H1 (cell line): Measurements from ENCODE around the gene ADARB2. TPM values are rescaled to one million over a fixed set of nuclear protein-coding genes. Genes with fewer than 3 reads are reported as not detected.

Experiments
- CTCF ChIA-PET: fragments of 300-600 bp; sonication (Branson Sonifier 250); formaldehyde crosslinking; loops from one replicate; lab custom pipeline; 2021; ENCODE audit not compliant: partially characterized antibody; lab: Charles Lee
- POLR2A ChIA-PET: fragments of 300-600 bp; sonication (Branson Sonifier 250); formaldehyde crosslinking; loops from one replicate; lab custom pipeline; 2021; ENCODE audit warnings: inconsistent platforms; ENCODE audit not compliant: partially characterized antibody; lab: Charles Lee
- DNase-seq, 2 experiments: peaks; one replicate each; pipeline versions ENCODE4 v3.0.0 to v3.0.0-alpha.2; 2010 to 2022; ENCODE audit warnings: low spot score in 2 of 2, low read depth in 1 of 2, mixed read lengths in 1 of 2
- FAIRE-seq: peaks from 2 replicates; lab custom pipeline; 2011; peaks lifted over from hg19 to GRCh38; lab: Jason Lieb, UNC
- H2AFZ ChIP-seq: 2 replicates; pipeline ENCODE4 v1.8.1; 2012; ENCODE audit warnings: low read length, inconsistent platforms
- H2AK5ac ChIP-seq: 2 replicates; pipeline ENCODE4 v1.6.1; 2013; ENCODE audit warnings: low read depth, low read length
- H2BK120ac ChIP-seq: replicated peaks from 2 replicates; pipeline ENCODE3; 2013; ENCODE audit warnings: low read depth, low read length, inconsistent platforms
- H2BK12ac ChIP-seq: 2 replicates; pipeline ENCODE4 v1.6.1; 2013; ENCODE audit warnings: low read depth, low read length
- H2BK15ac ChIP-seq: 2 replicates; pipeline ENCODE4 v1.6.1; 2013; ENCODE audit warnings: low read length
- H2BK20ac ChIP-seq: 2 replicates; pipeline ENCODE4 v1.6.1; 2013; ENCODE audit warnings: low read length
- H2BK5ac ChIP-seq: 2 replicates; pipeline ENCODE4 v1.6.1; 2013; ENCODE audit warnings: low read depth, low read length
- H3K14ac ChIP-seq: 2 replicates; pipeline ENCODE4 v1.6.1; 2013; ENCODE audit warnings: inconsistent platforms; ENCODE audit not compliant: insufficient read length
- H3K18ac ChIP-seq: 2 replicates; pipeline ENCODE4 v1.6.1; 2013; ENCODE audit warnings: low read length; ENCODE audit errors: extremely low read depth
- H3K23ac ChIP-seq: 2 replicates; pipeline ENCODE4 v1.6.1; 2013; ENCODE audit warnings: inconsistent platforms; ENCODE audit not compliant: insufficient read length
- H3K23me2 ChIP-seq: 2 replicates; pipeline ENCODE4 v1.6.1; 2013; ENCODE audit warnings: low read depth, low read length
- H3K27ac ChIP-seq: 2 replicates; pipeline ENCODE4 v1.6.1; 2011; ENCODE audit warnings: low read depth, low read length, inconsistent platforms
- H3K27me3 ChIP-seq, 4 experiments: replicated peaks in 1 of 4; 1 replicate in 1 of 4; 2 replicates in 3 of 4; pipeline versions ENCODE4 v1.6.1 to v1.8.1; 2011 to 2013; ENCODE audit warnings: low read length in 3 of 4, mild to moderate bottlenecking in 3 of 4, inconsistent platforms in 2 of 4, mixed read lengths in 2 of 4, moderate library complexity in 1 of 4; ENCODE audit not compliant: control insufficient read depth in 3 of 4, insufficient read depth in 3 of 4; ENCODE audit errors: extremely low read depth in 1 of 4
- H3K36me3 ChIP-seq, 4 experiments: 2 replicates each; pipeline versions ENCODE4 v1.6.1 to v1.8.1; 2011 to 2013; ENCODE audit warnings: mild to moderate bottlenecking in 4 of 4, low read length in 3 of 4, moderate library complexity in 2 of 4, control low read depth in 1 of 4, inconsistent platforms in 1 of 4; ENCODE audit not compliant: insufficient read depth in 4 of 4, control insufficient read depth in 2 of 4
- H3K4ac ChIP-seq: replicated peaks from 2 replicates; pipeline ENCODE3; 2013; ENCODE audit warnings: low read length, low read depth, mixed read lengths, inconsistent platforms; ENCODE audit not compliant: insufficient read length
- H3K4me1 ChIP-seq, 4 experiments: replicated peaks in 1 of 4; 1 replicate in 1 of 4; 2 replicates in 3 of 4; pipeline versions ENCODE4 v1.6.1 to v1.8.1; 2011 to 2013; ENCODE audit warnings: low read length in 3 of 4, inconsistent platforms in 2 of 4, mixed read lengths in 1 of 4; ENCODE audit not compliant: insufficient read depth in 4 of 4, control insufficient read depth in 3 of 4
- H3K4me2 ChIP-seq, 2 experiments: 2 replicates each; pipeline versions ENCODE4 v1.6.1 to v1.8.1; 2011 to 2013; ENCODE audit warnings: low read depth in 2 of 2, low read length in 2 of 2, control low read depth in 1 of 2, inconsistent platforms in 1 of 2, mild to moderate bottlenecking in 1 of 2; ENCODE audit not compliant: insufficient read depth in 1 of 2
- H3K4me3 ChIP-seq, 4 experiments: fragments of 200-600, 300-600 bp in 1 of 4; sonication (generic), shearing (Covaris generic), sonication (Bioruptor Twin) in 1 of 4; 2 replicates each; pipeline versions ENCODE4 v1.5.1 to v1.8.1; 2011 to 2016; ENCODE audit warnings: low read length in 4 of 4, low read depth in 3 of 4, control low read depth in 2 of 4, inconsistent platforms in 2 of 4, mild to moderate bottlenecking in 2 of 4, mixed read lengths in 1 of 4, moderate library complexity in 1 of 4; ENCODE audit not compliant: insufficient read depth in 2 of 4; ENCODE audit errors: extremely low read depth in 1 of 4
- H3K56ac ChIP-seq: replicated peaks from 2 replicates; pipeline ENCODE3; 2013; ENCODE audit warnings: low read depth, mild to moderate bottlenecking, mixed read lengths, low read length, inconsistent platforms; ENCODE audit not compliant: insufficient read length
- H3K79me1 ChIP-seq: 2 replicates; pipeline ENCODE4 v1.6.1; 2013; ENCODE audit warnings: low read depth, low read length, control low read depth
- H3K79me2 ChIP-seq, 2 experiments: 2 replicates each; pipeline versions ENCODE4 v1.6.1 to v1.8.1; 2012 to 2013; ENCODE audit warnings: low read length in 2 of 2, mild to moderate bottlenecking in 2 of 2, inconsistent platforms in 1 of 2; ENCODE audit not compliant: insufficient read depth in 2 of 2, control insufficient read depth in 1 of 2
- H3K9ac ChIP-seq, 4 experiments: replicated peaks in 1 of 4; 1 replicate in 1 of 4; 2 replicates in 3 of 4; pipeline versions ENCODE4 v1.6.1 to v1.8.1; 2011 to 2013; ENCODE audit warnings: low read depth in 3 of 4, low read length in 3 of 4, control low read depth in 2 of 4, mild to moderate bottlenecking in 2 of 4, moderate library complexity in 2 of 4, inconsistent platforms in 1 of 4; ENCODE audit errors: extremely low read depth in 1 of 4
- H3K9me3 ChIP-seq, 2 experiments: 2 replicates each; pipeline versions ENCODE4 v1.6.1 to v1.8.1; 2012 to 2013; ENCODE audit warnings: mild to moderate bottlenecking in 2 of 2, moderate library complexity in 2 of 2, control low read depth in 1 of 2, inconsistent platforms in 1 of 2, low read depth in 1 of 2, low read length in 1 of 2, mixed read lengths in 1 of 2; ENCODE audit not compliant: insufficient read depth in 2 of 2
- H4K20me1 ChIP-seq, 2 experiments: replicated peaks in 1 of 2; 2 replicates each; pipeline versions ENCODE3 to v1.8.1; 2011 to 2013; ENCODE audit warnings: inconsistent platforms in 2 of 2, low read length in 2 of 2, mild to moderate bottlenecking in 1 of 2; ENCODE audit not compliant: insufficient read depth in 2 of 2, control insufficient read depth in 1 of 2
- H4K5ac ChIP-seq: 2 replicates; pipeline ENCODE4 v1.6.1; 2013; ENCODE audit warnings: low read length, low read depth, mixed read lengths, inconsistent platforms; ENCODE audit not compliant: insufficient read length
- H4K8ac ChIP-seq: 2 replicates; pipeline ENCODE4 v1.8.0; 2013; ENCODE audit warnings: mild to moderate bottlenecking, moderate library complexity, low read length, inconsistent platforms; ENCODE audit not compliant: insufficient read depth; ENCODE audit errors: extremely low read depth
- H4K91ac ChIP-seq: replicated peaks from 2 replicates; pipeline ENCODE3; 2013; ENCODE audit warnings: low read length, mixed read lengths, inconsistent platforms; ENCODE audit not compliant: insufficient read length
- ASH2L ChIP-seq: fragments of 200-600, 300-600 bp; sonication (generic); IDR thresholded peaks from one replicate; pipeline ENCODE4 v1.7.1; 2017; ENCODE audit warnings: low read length
- BACH1 ChIP-seq: IDR thresholded peaks from 2 replicates; pipeline ENCODE4 v1.6.1; 2012; ENCODE audit warnings: low read length, improper control_type of control experiment
- BCL11A ChIP-seq, 2 experiments: IDR thresholded peaks; one replicate each; pipeline ENCODE4 v1.6.1; 2011; ENCODE audit warnings: low read depth in 2 of 2, low read length in 2 of 2, mild to moderate bottlenecking in 2 of 2
- CBX8 ChIP-seq: fragments of 300-800, 300-1000 bp; sonication (generic); IDR thresholded peaks from 2 replicates; pipeline ENCODE4 v1.7.1; 2016; ENCODE audit warnings: low read depth, low read length, borderline replicate concordance
- CTBP2 ChIP-seq: IDR thresholded peaks from 2 replicates; pipeline ENCODE4 v1.7.0; 2011; ENCODE audit warnings: borderline replicate concordance, mild to moderate bottlenecking, moderate library complexity, mixed read lengths, low read length; ENCODE audit not compliant: insufficient read depth, insufficient read length
- NRF1 ChIP-seq: IDR thresholded peaks from 2 replicates; pipeline ENCODE4 v1.6.1; 2011; ENCODE audit warnings: mild to moderate bottlenecking, low read depth, low read length, improper control_type of control experiment
- SAP30 ChIP-seq: fragments of 300-600 bp; sonication (generic); IDR thresholded peaks from 2 replicates; pipeline ENCODE4 v1.7.1; 2012; ENCODE audit warnings: low read length, moderate library complexity, mild to moderate bottlenecking, inconsistent platforms; ENCODE audit not compliant: insufficient read depth, insufficient replicate concordance
- SP1 ChIP-seq: IDR thresholded peaks from 2 replicates; pipeline ENCODE4 v1.6.1; 2011; ENCODE audit warnings: low read depth, low read length
- TEAD4 ChIP-seq: IDR thresholded peaks from 2 replicates; pipeline ENCODE4 v1.6.1; 2012; ENCODE audit warnings: low read depth, low read length, inconsistent platforms, mixed read lengths
- YY1 ChIP-seq: IDR thresholded peaks from 2 replicates; pipeline ENCODE4 v1.6.1; 2011; ENCODE audit warnings: low read depth, mild to moderate bottlenecking, low read length
- WGBS, 2 experiments: shearing (Covaris generic) in 1 of 2; methylation state at CpG; one replicate each; pipeline versions ENCODE4 v1.1.6 to v1.1.7; 2013 to 2015; ENCODE audit warnings: low lambda C conversion rate in 2 of 2, mixed read lengths in 2 of 2, inconsistent platforms in 1 of 2, low coverage in 1 of 2, missing lambda C conversion rate in 1 of 2; ENCODE audit not compliant: insufficient replicate concordance in 2 of 2, insufficient coverage in 1 of 2, insufficient read length in 1 of 2; ENCODE audit errors: extremely low coverage in 1 of 2, missing lambda C conversion rate in 1 of 2; 5-methylcytosine and 5-hydroxymethylcytosine counted together
- polyA plus RNA-seq, 7 experiments: library from polyadenylated mRNA; depleted of rRNA in 3 of 7; stranded (reverse) in 5 of 7; unstranded in 2 of 7; fragments of >200 nt in 5 of 7; fragments of 200-250 nt in 2 of 7; gene quantifications; 1 replicate in 5 of 7; 2 replicates in 1 of 7; 4 replicates in 1 of 7; pipeline versions ENCODE4 v1.2.1 to v1.2.3, GENCODE V29; 2011 to 2013; ENCODE audit warnings: missing spikeins in 2 of 7, mixed read lengths in 2 of 7
- total RNA-seq: library from RNA; stranded (reverse); fragmentation: NEBNext Ultra II Directional; extraction: Animal tissue kit (Norgen Biotek cat#: 25700); gene quantifications from 2 replicates; pipeline ENCODE4 v1.2.1, GENCODE V29; 2021
- TF ChIP-seq, protein P1 (sequence below): IDR thresholded peaks from 2 replicates; pipeline ENCODE4 v1.6.1; 2011; ENCODE audit warnings: low read depth, mild to moderate bottlenecking, low read length; ENCODE audit not compliant: insufficient read depth

The ADARB2 gene
- total and polyA plus RNA-seq, 2 of the 8 experiments (the other 6 are each of a cell fraction or from before 2014, with no cell fraction given) = 2.2 to 2.8 TPM

GRCh38 chr10:1502451-1502850, 234.9 kb downstream of the ADARB2 start:
- no peaks in the 10 kb centered on the region for H3K27me3 ChIP-seq
- H2BK15ac ChIP-seq = no peak overlapping the region
- H3K79me2 ChIP-seq = no peaks in the 10 kb centered on the region
- no peak overlapping the region for H3K18ac ChIP-seq
- peaks cover 0 to 6% (median 0%) of the 10 kb centered on the region in 4 experiments; a peak in 2 of 7 replicates for H3K4me1 ChIP-seq
- FAIRE-seq (no peak), DNase-seq (no peak)
- H3K4ac ChIP-seq = no peak overlapping the region
- H3K4me3 ChIP-seq = no peak overlapping the region
- no peak overlapping the region for H2BK12ac ChIP-seq
- ChIA-PET POLR2A (no interaction called here), CTCF (interaction anchor here (0.6 to 1.9 kb wide), 3 partner anchors 20 to 134 kb away, joined by 3 to 4 read pairs (median 4); no protein-coding TSS in a partner anchor)
- H4K8ac ChIP-seq = no peak overlapping the region
- no peak overlapping the region for H3K23ac ChIP-seq
- no peak overlapping the region for H2BK20ac ChIP-seq
- no peak overlapping the region for H3K27ac ChIP-seq
- H3K23me2 ChIP-seq = peaks cover 6% of the 10 kb centered on the region; the same call in 1 of the 2 replicates
- no peak overlapping the region for H3K4me2 ChIP-seq
- no peak overlapping the region for H2BK5ac ChIP-seq
- no peak overlapping the region for H3K14ac ChIP-seq
- no peak overlapping the region for H2AFZ ChIP-seq
- no peaks in the 10 kb centered on the region for H3K36me3 ChIP-seq
- H4K91ac ChIP-seq = no peak overlapping the region
- TF ChIP-seq BACH1 (no peak), SP1 (no peak), NRF1 (no peak), TEAD4 (no peak), BCL11A (IDR thresholded peaks at IDR 0.05; ENCODE audit: low read depth in 2 of 2, low read length in 2 of 2) (no peak), YY1 (no peak), ASH2L (no peak), SAP30 (no peak), CTBP2 (no peak), CBX8 (no peak)
- TF ChIP-seq, protein P1, sequence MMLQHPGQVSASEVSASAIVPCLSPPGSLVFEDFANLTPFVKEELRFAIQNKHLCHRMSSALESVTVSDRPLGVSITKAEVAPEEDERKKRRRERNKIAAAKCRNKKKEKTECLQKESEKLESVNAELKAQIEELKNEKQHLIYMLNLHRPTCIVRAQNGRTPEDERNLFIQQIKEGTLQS = no peak
- no peak overlapping the region for H3K56ac ChIP-seq
- H3K9me3 ChIP-seq = peaks cover 0 to 3% of the 10 kb centered on the region in 2 experiments; a peak in 1 of 4 replicates
- H2BK120ac ChIP-seq = no peak overlapping the region
- H2AK5ac ChIP-seq = no peak overlapping the region
- no peak overlapping the region for H4K5ac ChIP-seq
- no peak overlapping the region for H3K9ac ChIP-seq
- WGBS, 2 experiments = 86% methylated on average over 4 of the region's 5 CpGs; no CpG with 5 or more reads in 1 of the 2 experiments
- no peaks in the 10 kb centered on the region for H4K20me1 ChIP-seq
- H3K79me1 ChIP-seq = no peaks in the 10 kb centered on the region
